Keratinocyte (primary cell): ENCODE data around the gene TRIM10.

Experiments
- CTCF ChIP-seq, 3 experiments: IDR thresholded peaks in 1 of 3; conservative IDR thresholded peaks in 1 of 3; optimal IDR thresholded peaks in 1 of 3; 2 replicates in 2 of 3; 3 replicates in 1 of 3; pipeline versions ENCODE3 to v1.5.1; 2011; ENCODE audit warnings: low read length in 3 of 3, mild to moderate bottlenecking in 3 of 3, moderate library complexity in 2 of 3, control low read depth in 1 of 3, inconsistent platforms in 1 of 3; ENCODE audit not compliant: insufficient read depth in 2 of 3; ENCODE audit errors: extremely low read depth in 1 of 3
- EZH2 ChIP-seq: IDR thresholded peaks from one replicate; pipeline ENCODE4 v1.6.1; 2012; ENCODE audit warnings: inconsistent platforms, mild to moderate bottlenecking, low read length, moderate library complexity

- TF ChIP-seq CTCF (optimal IDR thresholded peaks at IDR 0.05 in 1 of 3, IDR thresholded peaks at IDR 0.05 in 1 of 3, conservative IDR thresholded peaks at IDR 0.05 in 1 of 3; ENCODE audit: extremely low read depth in 1 of 3, insufficient read depth in 2 of 3, low read length in 3 of 3), result no peak
- TF ChIP-seq EZH2, result no peak
Measured at GRCh38 chr6:30144811-30145210, 16.2 kb downstream of the TRIM10 start.
